Omental fat pad (tissue), 4 donors: ENCODE results near the gene RIPOR2. TPM values are rescaled to one million over a fixed set of nuclear protein-coding genes. Genes with fewer than 3 reads are reported as not detected.

Experiments
- ATAC-seq: fragments of 150-250 bp; one replicate; pipeline ENCODE4 v1.9.1; 2016; ENCODE audit warnings: mild to moderate bottlenecking, moderate library complexity; ENCODE audit not compliant: low FRiP score
- DNase-seq: peaks from one replicate; pipeline ENCODE4 v3.0.0-alpha.2; 2019; ENCODE audit warnings: low spot score
- CTCF ChIP-seq, 3 donors: fragments of 450-650 bp; IDR thresholded peaks; one replicate each; pipeline ENCODE4 v1.5.1; 2016 to 2017; ENCODE audit warnings: antibody characterized with exemption in 3 of 3, mild to moderate bottlenecking in 3 of 3, moderate library complexity in 2 of 3
- total RNA-seq, 4 donors: library from RNA; depleted of rRNA; stranded (reverse); fragments of >200 nt; gene quantifications; one replicate each; pipeline ENCODE4 v1.1.0, GENCODE V29; 2016

Gene RIPOR2
- total RNA-seq, 4 donors from 2014 or later = 13.9 to 75.0 (median 15.0) TPM

- DNase-seq = no peak
- ATAC-seq = no peak
- TF ChIP-seq CTCF (IDR thresholded peaks at IDR 0.05) = no peak
Observed at GRCh38 chr6:24778878-24779277, 156.9 kb downstream of the RIPOR2 start.

- DNase-seq = no peak
- no peak for ATAC-seq
- TF ChIP-seq CTCF (IDR thresholded peaks at IDR 0.05) = no peak
Observed at GRCh38 chr6:24778121-24778520, 157.6 kb downstream of the RIPOR2 start.

- DNase-seq = no peak
- ATAC-seq = no peak
- no peak for TF ChIP-seq CTCF (IDR thresholded peaks at IDR 0.05)
Observed at GRCh38 chr6:24777227-24777626, 158.5 kb downstream of the RIPOR2 start.

GRCh38 chr6:24775520-24776058 is 160.2 kb downstream of the RIPOR2 start:
- no peak for TF ChIP-seq CTCF (IDR thresholded peaks at IDR 0.05)
- ATAC-seq (peak; percentile 46), DNase-seq (peak; percentile 25)

- DNase-seq = peak; percentile 98
- peak; percentile 98 for ATAC-seq
Observed at GRCh38 chr6:24774696-24775519, 160.9 kb downstream of the RIPOR2 start, which contains the start of gene GMNN. Gene GMNN, plus strand, starts transcription at chr6:24774937. Its CDS starts 2,310 bp downstream, at chr6:24777247.

GRCh38 chr6:24768361-24768760 is 167.4 kb downstream of the RIPOR2 start:
- ATAC-seq (no peak), DNase-seq (no peak)
- no peak for TF ChIP-seq CTCF (IDR thresholded peaks at IDR 0.05)

More at GRCh38 chr6:24774696-24775519, 160.9 kb downstream of the RIPOR2 start, which contains the start of gene GMNN:
- TF ChIP-seq CTCF (IDR thresholded peaks at IDR 0.05) = no peak
